ENCODE data around the gene SLC35F1.

Gene SLC35F1

GRCh38 chr6:118280210-118280609, 373.1 kb downstream of the SLC35F1 start:
- DNase-seq (ENCODE audit: low read depth), result no peak

DNA sequence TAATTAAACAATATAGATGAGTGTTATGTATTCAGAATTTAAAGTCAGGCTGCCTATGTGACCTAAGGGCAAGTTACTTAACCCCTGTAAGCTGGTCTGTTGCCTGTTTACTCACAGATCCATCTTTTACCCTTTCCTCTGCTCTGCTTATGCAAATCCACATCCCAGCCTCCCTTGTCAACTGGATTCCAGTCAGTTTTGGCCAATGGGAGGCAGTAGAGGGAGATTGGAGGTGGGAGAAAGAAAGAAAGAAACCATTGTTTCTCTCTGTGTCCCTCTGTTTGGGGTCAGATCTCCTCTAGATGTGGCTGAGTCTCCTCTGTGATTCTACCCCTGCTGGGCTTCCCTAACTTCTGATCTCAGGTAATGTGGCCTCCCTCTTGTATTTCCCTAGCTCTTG, 374.2 kb downstream of the SLC35F1 start:
- DNase-seq (ENCODE audit: low read depth), result no peak

DNA sequence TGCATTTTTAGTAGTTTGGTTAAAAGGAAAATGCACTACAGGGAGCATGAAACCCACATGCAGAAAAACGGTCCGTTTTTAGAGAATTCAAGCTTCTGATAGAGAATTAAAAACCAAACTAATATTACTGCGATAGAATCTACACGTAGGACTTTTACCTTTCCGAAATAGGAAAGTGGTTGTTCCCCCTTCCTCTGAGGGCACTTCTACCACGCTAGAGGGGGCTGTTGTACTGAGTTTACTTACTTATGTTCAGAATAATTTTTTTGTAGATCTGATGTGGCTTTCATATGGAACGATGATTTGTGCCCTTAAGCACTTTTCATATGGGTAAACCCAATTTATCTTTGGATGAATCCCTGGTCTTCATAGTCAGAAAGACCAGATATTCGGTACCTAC, 376.7 kb downstream of the SLC35F1 start:
- no peak for DNase-seq (ENCODE audit: low read depth)

GRCh38 chr6:118284736-118285360, 377.8 kb downstream of the SLC35F1 start:
- DNase-seq (ENCODE audit: low read depth), result no peak

- no peak for DNase-seq (ENCODE audit: low read depth)
These were observed 378.7 kb downstream of the SLC35F1 start for GRCh38 chr6:118285791-118286190.

- DNase-seq (ENCODE audit: low read depth), result no peak
These were observed 381.5 kb downstream of the SLC35F1 start for GRCh38 chr6:118288355-118289124.

GRCh38 chr6:118292558-118292957, 385.5 kb downstream of the SLC35F1 start:
- no peak for DNase-seq (ENCODE audit: low read depth)

DNA sequence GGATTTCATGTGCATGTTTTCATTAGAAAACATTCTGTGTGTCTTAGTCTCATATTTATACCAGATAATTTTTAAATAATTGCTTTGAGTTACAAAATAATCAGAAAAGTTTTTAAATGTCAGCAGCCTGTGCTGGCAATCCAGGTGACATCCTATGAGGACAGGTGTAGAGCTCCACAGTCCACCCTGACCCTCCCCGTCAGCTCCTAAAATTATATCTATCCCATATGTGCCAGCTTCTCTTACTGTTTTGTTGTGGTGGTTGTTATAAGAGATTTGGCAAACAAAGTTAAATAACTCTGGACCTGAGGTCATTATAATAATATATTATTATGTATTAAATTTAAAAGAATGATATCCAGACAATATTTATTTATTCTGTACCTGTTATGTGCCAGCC, 387.8 kb downstream of the SLC35F1 start:
- no peak for DNase-seq (ENCODE audit: low read depth)

- DNase-seq (ENCODE audit: low read depth), result no peak
These were observed 388.3 kb downstream of the SLC35F1 start for GRCh38 chr6:118295336-118295735.

DNA sequence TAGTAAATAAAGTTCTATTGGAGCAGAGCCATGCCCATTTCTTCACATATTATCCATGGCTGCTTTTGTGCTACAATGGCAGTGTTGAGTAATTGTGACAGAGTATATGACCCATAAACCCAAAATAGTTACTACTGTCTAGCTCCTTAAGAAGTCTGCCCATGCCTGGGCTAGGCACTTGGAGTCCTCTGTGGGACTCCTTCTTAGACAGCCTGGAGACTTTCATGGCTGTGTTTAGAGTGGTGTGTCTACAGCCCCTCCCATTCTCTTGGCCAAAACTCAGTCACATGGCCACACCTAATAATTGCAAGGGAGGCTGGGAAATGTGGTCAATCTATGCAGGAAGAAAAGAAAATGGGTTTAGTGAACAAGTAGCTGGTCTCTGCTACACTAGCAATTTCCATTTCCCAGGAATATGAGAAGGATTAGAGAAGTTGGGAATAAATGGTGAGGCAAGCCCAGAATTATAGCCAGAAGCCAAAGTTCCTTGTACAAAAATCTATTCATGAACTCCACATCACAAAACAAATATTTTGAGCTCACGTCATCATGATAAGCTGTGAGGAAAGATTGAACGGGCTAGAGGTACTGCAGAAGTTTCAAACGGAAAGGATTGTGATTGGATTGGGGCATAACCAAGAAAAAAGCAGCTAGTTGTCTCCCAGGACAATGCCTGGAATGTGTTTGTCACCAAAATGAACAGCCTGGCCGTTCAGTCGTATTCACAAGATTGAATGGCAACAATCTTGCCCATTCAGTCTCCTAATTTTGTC, 389.3 kb downstream of the SLC35F1 start:
- DNase-seq (ENCODE audit: low read depth), result no peak

- no peak for DNase-seq (ENCODE audit: low read depth)
These were observed 390.8 kb downstream of the SLC35F1 start for GRCh38 chr6:118297821-118298220.

DNA sequence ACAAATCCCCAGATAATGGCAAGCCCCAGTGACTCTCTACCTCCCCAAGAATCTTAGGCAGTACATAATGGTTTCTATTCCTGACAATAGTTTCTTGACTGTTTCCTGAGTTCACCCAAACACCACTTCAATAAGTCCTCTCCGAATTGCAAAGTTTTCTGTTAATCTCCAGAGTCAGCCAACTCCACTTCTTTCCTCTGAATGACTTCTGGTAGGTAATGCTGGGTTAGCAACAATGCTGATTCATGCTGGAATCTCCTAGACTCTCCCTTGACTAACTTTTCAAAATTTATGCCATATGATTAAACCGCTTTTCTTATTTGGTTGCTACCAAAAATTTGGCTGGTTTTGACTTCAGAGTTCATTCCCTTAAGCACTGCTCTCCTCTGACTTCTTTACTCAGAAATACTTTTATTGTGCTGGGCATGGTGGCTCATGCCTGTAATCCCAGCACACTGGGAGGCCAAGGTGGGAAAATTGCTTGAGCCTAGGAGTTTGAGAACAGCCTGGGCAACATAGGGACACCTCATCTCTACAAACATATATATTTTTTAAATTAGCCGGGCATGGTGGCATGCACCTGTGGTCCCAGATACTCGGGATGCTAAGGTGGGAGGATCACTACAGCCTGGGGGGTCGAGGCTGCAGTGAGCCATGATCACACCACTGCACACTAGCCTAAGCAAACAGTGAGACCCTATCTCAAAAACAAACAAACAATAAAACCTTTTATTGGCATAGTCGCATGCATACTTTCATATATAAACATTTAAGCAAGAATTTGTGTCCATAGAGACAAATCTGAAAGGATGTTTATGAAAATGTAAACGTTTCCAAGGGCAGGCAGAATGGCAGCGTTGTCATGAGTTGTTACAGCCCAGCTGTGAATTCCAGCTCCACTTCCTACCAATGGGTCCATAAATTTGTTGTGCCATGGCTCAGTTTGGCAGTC, 391.7 kb downstream of the SLC35F1 start:
- no peak for DNase-seq (ENCODE audit: low read depth)

DNA sequence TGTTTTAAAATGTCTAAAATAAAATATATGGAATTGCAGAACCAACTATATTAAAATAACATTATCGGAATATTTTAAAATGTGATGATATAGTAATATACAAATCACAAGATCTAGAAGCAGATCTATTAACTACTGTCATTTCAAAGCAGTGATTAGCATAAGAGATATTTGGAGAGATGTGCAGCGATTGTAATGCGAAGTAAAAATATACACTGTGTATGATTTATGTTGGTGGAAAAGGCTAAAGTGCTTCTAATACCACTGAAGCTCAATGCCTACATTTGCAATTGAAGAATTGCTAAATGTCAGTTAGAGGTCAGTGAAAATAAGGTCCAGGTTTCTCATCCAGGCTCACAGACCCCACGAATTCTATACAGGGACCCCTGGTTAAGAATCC, 392.4 kb downstream of the SLC35F1 start:
- no peak for DNase-seq (ENCODE audit: low read depth)

- DNase-seq (ENCODE audit: low read depth), result no peak
These were observed 397.3 kb downstream of the SLC35F1 start for GRCh38 chr6:118304321-118304720.

- DNase-seq (ENCODE audit: low read depth), result no peak
These were observed 398.0 kb downstream of the SLC35F1 start for GRCh38 chr6:118305081-118305480.

DNA sequence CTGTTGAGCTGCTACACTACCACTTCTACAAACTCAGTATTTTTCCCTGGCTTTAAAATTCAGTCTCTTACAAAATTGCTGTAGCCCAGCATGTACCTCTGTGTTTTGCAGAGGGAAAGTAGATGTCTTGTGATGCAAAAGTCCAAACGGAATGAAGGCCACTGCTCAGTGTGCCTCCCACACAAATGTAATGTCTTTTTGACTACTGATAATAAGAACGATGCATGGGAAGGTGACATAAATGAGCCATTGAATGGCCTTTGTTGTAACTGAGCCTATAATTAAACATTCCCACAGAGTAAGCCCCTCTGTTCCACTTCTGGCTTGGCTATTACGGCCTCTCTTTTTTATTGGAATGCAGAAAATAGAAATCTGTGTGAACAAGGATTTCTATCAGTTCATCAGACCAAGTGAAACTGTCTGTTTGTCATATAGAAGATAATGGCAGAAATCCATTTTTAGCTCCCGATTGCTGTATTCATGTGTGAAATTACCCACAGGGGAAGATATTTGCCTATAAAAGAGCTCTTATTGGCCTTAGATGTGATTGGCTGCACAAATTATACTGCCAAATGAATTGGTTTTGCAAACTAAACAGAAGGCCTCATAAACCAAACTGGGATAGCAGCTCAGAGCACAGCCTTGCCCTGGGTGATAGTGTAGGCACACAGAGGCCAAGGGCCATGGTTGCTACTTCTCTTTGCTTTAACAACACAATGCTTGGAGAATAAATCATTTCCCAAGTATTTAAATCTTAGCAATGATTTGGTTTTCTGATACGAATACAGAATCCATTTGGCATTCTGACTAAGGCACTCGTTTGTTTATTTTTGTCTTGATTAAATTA, 399.6 kb downstream of the SLC35F1 start:
- DNase-seq (ENCODE audit: low read depth), result no peak

- DNase-seq (ENCODE audit: low read depth), result no peak
These were observed 400.5 kb downstream of the SLC35F1 start for GRCh38 chr6:118307581-118307980.

DNA sequence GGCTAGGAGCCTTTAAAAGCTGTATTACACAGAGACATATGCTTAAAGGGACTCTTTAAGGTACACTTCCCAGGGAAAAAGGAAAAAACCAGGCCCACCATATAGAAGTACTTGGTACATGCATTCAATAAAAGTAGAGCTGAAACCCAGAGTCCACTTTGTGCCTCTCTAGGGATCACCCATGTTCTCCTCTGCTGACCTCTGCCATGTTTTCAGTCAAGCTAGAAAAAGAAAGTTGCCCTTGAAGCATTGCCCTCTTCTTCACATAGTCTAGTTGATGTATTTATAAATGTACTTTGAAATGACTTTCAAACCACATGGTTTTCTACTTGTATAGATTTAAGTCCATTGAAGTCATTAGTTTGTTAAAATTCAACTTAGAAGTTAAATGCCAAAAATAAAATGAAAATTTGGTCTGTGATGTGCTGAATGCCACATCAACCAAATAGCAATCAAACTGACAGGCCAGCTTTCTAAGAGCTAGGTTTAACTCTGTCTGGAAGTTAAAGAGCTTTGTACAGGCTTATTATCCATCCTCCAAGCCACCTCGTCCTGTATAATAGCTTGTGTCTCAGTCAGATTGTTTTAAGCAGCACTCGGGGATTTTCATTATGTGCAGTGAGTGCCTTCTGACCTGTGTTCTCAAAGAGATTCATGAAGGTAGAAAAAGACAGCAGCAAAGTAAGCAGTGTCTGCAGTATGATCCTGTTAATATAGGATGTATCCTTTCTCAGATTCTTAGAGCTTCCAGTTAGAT, 402.5 kb downstream of the SLC35F1 start:
- no peak for DNase-seq (ENCODE audit: low read depth)

DNA sequence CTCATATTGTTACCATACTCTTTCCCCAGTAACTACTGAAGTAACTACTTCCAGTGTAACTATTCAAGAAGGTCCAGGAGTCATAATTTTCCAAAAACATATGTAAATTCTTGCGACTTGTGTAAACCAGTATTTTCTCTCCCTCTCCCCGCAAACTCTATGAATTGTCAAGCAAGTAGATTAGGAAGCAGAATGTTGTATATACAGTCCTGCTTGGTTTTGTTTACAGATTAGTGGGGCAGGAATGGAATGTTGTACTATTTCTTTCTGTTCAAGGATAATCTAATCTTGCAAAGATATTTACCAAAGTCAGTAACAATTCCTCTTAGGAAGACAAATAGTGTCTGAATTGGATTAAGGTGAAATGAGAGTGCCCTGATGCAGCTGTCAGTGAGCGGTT, 406.1 kb downstream of the SLC35F1 start:
- no peak for DNase-seq (ENCODE audit: low read depth)

- no peak for DNase-seq (ENCODE audit: low read depth)
These were observed 406.7 kb downstream of the SLC35F1 start for GRCh38 chr6:118313762-118314161.

All from stimulated activated CD8-positive, alpha-beta memory T cell treated with anti-CD3 and anti-CD28 coated beads, Interleukin-7, amount 100 ng/mL, for 24 hours (primary cell).